22Rv1 (cell line): Measurements from ENCODE around the gene DSC3.

Source experiments
- CTCF ChIP-seq: fragments of 450-650 bp; IDR thresholded peaks from 2 replicates; pipeline ENCODE4 v1.5.1; 2017; ENCODE audit warnings: mild to moderate bottlenecking
- ZFX ChIP-seq: fragments of 450-650 bp; IDR thresholded peaks from 2 replicates; pipeline ENCODE4 v1.6.1; 2017; ENCODE audit warnings: antibody characterized with exemption, borderline replicate concordance

- no peak for TF ChIP-seq CTCF
- no peak for TF ChIP-seq ZFX
Observed at GRCh38 chr18:31070206-31070605, 27.7 kb upstream of the DSC3 start.
